K562 (cell line): Measurements from ENCODE around the gene IFT52. TPM values are rescaled to one million over a fixed set of nuclear protein-coding genes. Genes with fewer than 3 reads are reported as not detected.

Experiments
- C11orf30 ChIP-seq: fragments of 450-650 bp; IDR thresholded peaks from 2 replicates; pipeline ENCODE4 v1.6.1; 2016; ENCODE audit warnings: low read depth, mild to moderate bottlenecking
- E2F8 ChIP-seq: fragments of 450-650 bp; IDR thresholded peaks from 2 replicates; pipeline ENCODE4 v1.7.1; 2018; ENCODE audit warnings: mild to moderate bottlenecking, low read depth; ENCODE audit not compliant: partially characterized antibody
- ETV1 ChIP-seq: fragments of 450-650 bp; conservative IDR thresholded peaks from 2 replicates; pipeline ENCODE4 v1.6.1; 2016; ENCODE audit warnings: missing genetic modification characterization, control low read depth, low read depth, missing compliant biosample characterization
- HMG20B ChIP-seq: fragments of 250-450 bp; sonication (Bioruptor Pico); IDR thresholded peaks from 2 replicates; pipeline ENCODE4 v1.5.0; 2021; ENCODE audit warnings: mild to moderate bottlenecking
- LCOR ChIP-seq: sonication (generic); formaldehyde crosslinking; IDR thresholded peaks from 2 replicates; pipeline ENCODE4 v1.8.0; 2022; ENCODE audit warnings: mild to moderate bottlenecking, missing genetic modification reagents
- MEIS2 ChIP-seq: fragments of 450-650 bp; IDR thresholded peaks from 2 replicates; pipeline ENCODE4 v1.6.1; 2014; ENCODE audit warnings: mild to moderate bottlenecking; ENCODE audit not compliant: partially characterized antibody
- PTRF ChIP-seq: fragments of 450-650 bp; IDR thresholded peaks from 2 replicates; pipeline ENCODE4 v1.6.1; 2016; ENCODE audit warnings: mild to moderate bottlenecking, missing genetic modification characterization, missing compliant biosample characterization
- REST ChIP-seq, 2 experiments: fragments of 450-650 bp; formaldehyde crosslinking in 1 of 2; IDR thresholded peaks; 2 replicates each; pipeline versions ENCODE4 v1.4.0 to v1.6.1; 2014 to 2020; ENCODE audit warnings: mild to moderate bottlenecking in 2 of 2, borderline replicate concordance in 1 of 2, low read depth in 1 of 2
- RFX1 ChIP-seq: fragments of 450-650 bp; IDR thresholded peaks from 2 replicates; pipeline ENCODE4 v1.6.1; 2016; ENCODE audit warnings: mild to moderate bottlenecking, moderate library complexity
- RNF2 ChIP-seq: sonication (generic); IDR thresholded peaks from 2 replicates; pipeline ENCODE4 v1.6.1; 2016
- SP1 ChIP-seq: sonication (generic); formaldehyde crosslinking; IDR thresholded peaks from 2 replicates; pipeline ENCODE4 v1.8.1; 2022; ENCODE audit warnings: mild to moderate bottlenecking, missing genetic modification reagents
- TBP ChIP-seq: optimal IDR thresholded peaks from 2 replicates; pipeline ENCODE3; 2011; ENCODE audit warnings: low read depth, low read length, improper control_type of control experiment
- VEZF1 ChIP-seq: fragments of 200-800 bp; sonication (Bioruptor generic); IDR thresholded peaks from 2 replicates; pipeline ENCODE4 v1.6.1; 2017; ENCODE audit warnings: missing genetic modification characterization, missing compliant biosample characterization
- ZNF75A ChIP-seq: fragments of 450-650 bp; formaldehyde crosslinking; IDR thresholded peaks from 2 replicates; pipeline ENCODE4 v1.4.0; 2020; ENCODE audit warnings: mild to moderate bottlenecking
- ZNF785 ChIP-seq: fragments of 250-450 bp; sonication (Bioruptor Pico); IDR thresholded peaks from 2 replicates; pipeline ENCODE4 v1.4.0; 2020; ENCODE audit warnings: mild to moderate bottlenecking
- polyA plus RNA-seq, 8 experiments: library from polyadenylated mRNA; depleted of rRNA in 4 of 8; stranded (reverse) in 5 of 8; unstranded in 3 of 8; fragments of >200 nt; fragmentation: Nextera tagmentation in 2 of 8; fragmentation: Illumina TruSeq in 1 of 8; extraction: Ambion mirVana in 2 of 8; extraction: Trizol in 1 of 8; gene quantifications; 2 replicates each; pipeline versions ENCODE4 v1.2.1 to v1.2.3, GENCODE V29; 2011 to 2014; ENCODE audit warnings: inconsistent platforms in 1 of 8, missing spikeins in 1 of 8
- total RNA-seq, 7 experiments: library from RNA; depleted of rRNA in 6 of 7; stranded (reverse); fragments of >200 nt in 6 of 7; fragmentation: Illumina TruSeq in 2 of 7; extraction: Trizol in 2 of 7; gene quantifications; 2 replicates each; pipeline versions ENCODE4 v1.2.1 to v1.2.3, GENCODE V29; 2011 to 2021; ENCODE audit warnings: low replicate concordance in 1 of 7

Gene IFT52
- total and polyA plus RNA-seq, 9 of the 15 experiments (the other 6 are each of a cell fraction or from before 2014, with no cell fraction given), result 11.0 to 31.4 (median 20.4) TPM

- TF ChIP-seq VEZF1 (CRISPR knock-in tag) (peak; percentile 57), PTRF (tag) (no peak), REST (IDR thresholded peaks at IDR 0.05; ENCODE audit: borderline replicate concordance) (no peak), REST (CRISPR knock-in tag; IDR thresholded peaks at IDR 0.05; ENCODE audit: low read depth) (no peak), SP1 (no peak), RFX1 (no peak), RNF2 (peak; percentile 12; the same call in 1 of the 2 replicates), ETV1 (tag) (peak; percentile 21; the same call in 1 of the 2 replicates), ZNF75A (CRISPR knock-in tag) (no peak), LCOR (CRISPR knock-in tag) (0 out of 2 replicates have a peak, but pooled peaks have one; percentile 56), C11orf30 (no peak), TBP (peak; percentile 17), E2F8 (no peak), HMG20B (no peak), MEIS2 (peak; percentile 45), ZNF785 (CRISPR knock-in tag) (no peak)
These were observed 10.6 kb upstream of the IFT52 start (continued) for GRCh38 chr20:43579861-43580793.
